ENCODE results near the gene HPSE2. TPM values are rescaled to one million over a fixed set of nuclear protein-coding genes. Genes with fewer than 3 reads are reported as not detected.

Gene HPSE2
- total RNA-seq, 1 experiment from 2014 or later, result 0.20 TPM

- no peak overlapping the region for H3K27ac Mint-ChIP-seq
- no peak overlapping the region for H3K14ac ChIP-seq (ENCODE audit: insufficient read depth, low read length)
These were observed 490.0 kb downstream of the HPSE2 start for GRCh38 chr10:98745645-98746044.

More at GRCh38 chr10:98745645-98746044, 490.0 kb downstream of the HPSE2 start:
- no peaks in the 10 kb centered on the region for H3K27me3 ChIP-seq (ENCODE audit: insufficient read depth, low read length)
- H4K91ac ChIP-seq (ENCODE audit: insufficient read length, low read depth, low read length), result no peak overlapping the region
- no peak overlapping the region for H3K4me3 Mint-ChIP-seq
- no peak overlapping the region for H4K5ac ChIP-seq (ENCODE audit: insufficient read length, low read depth, low read length)
- H3K79me1 ChIP-seq (ENCODE audit: insufficient read depth, low read depth, low read length, poor library complexity, severe bottlenecking), result no peaks in the 10 kb centered on the region
- H3K4me1 Mint-ChIP-seq, result no peaks in the 10 kb centered on the region
- no peak overlapping the region for H2BK120ac ChIP-seq (ENCODE audit: low read depth, low read length, poor library complexity, severe bottlenecking)
- H3K9ac ChIP-seq (ENCODE audit: extremely low read depth, insufficient read length, low read length), result no peak overlapping the region
- no peak overlapping the region for H4K8ac ChIP-seq (replicated peaks; ENCODE audit: insufficient read length, low read depth, low read length)
- no peak for DNase-seq
- H2AFZ ChIP-seq (ENCODE audit: low read length), result no peak overlapping the region
- no peaks in the 10 kb centered on the region for H3K79me2 ChIP-seq (ENCODE audit: insufficient read depth, low read length)
- no peak overlapping the region for H3K56ac ChIP-seq (ENCODE audit: insufficient read length, low read depth, low read length)
- no peak overlapping the region for H3K27ac ChIP-seq (ENCODE audit: insufficient read length, low read depth, low read length)
- no peak overlapping the region for H3K4me2 ChIP-seq (ENCODE audit: insufficient read depth, insufficient read length, low read length)
- no peak overlapping the region for H3K18ac ChIP-seq (ENCODE audit: insufficient read length, low read depth, low read length)
- no peaks in the 10 kb centered on the region for H3K27me3 Mint-ChIP-seq (ENCODE audit: low read depth)
- no CpG with 5 or more reads among the region's 2 CpGs for WGBS (ENCODE audit: extremely low coverage, insufficient read length, low lambda C conversion rate)
- no peak overlapping the region for H2AK5ac ChIP-seq (ENCODE audit: insufficient read length, low read length)
- H3K4ac ChIP-seq (ENCODE audit: low read depth, low read length), result no peak overlapping the region
- no peaks in the 10 kb centered on the region for H3K23me2 ChIP-seq (ENCODE audit: insufficient read length, low read depth, low read length, poor library complexity, severe bottlenecking)
- H3K4me1 ChIP-seq (ENCODE audit: insufficient read depth, low read length), result no peaks in the 10 kb centered on the region
- no peak overlapping the region for H2BK5ac ChIP-seq (ENCODE audit: insufficient read length, low read length)
- no peak overlapping the region for H3T11ph ChIP-seq (ENCODE audit: low read length)
- no peak overlapping the region for H2BK20ac ChIP-seq (ENCODE audit: low read depth, low read length, poor library complexity, severe bottlenecking)
- no peak overlapping the region for H3K23ac ChIP-seq (ENCODE audit: insufficient read length, low read depth, low read length)
- TF ChIP-seq, protein P1, sequence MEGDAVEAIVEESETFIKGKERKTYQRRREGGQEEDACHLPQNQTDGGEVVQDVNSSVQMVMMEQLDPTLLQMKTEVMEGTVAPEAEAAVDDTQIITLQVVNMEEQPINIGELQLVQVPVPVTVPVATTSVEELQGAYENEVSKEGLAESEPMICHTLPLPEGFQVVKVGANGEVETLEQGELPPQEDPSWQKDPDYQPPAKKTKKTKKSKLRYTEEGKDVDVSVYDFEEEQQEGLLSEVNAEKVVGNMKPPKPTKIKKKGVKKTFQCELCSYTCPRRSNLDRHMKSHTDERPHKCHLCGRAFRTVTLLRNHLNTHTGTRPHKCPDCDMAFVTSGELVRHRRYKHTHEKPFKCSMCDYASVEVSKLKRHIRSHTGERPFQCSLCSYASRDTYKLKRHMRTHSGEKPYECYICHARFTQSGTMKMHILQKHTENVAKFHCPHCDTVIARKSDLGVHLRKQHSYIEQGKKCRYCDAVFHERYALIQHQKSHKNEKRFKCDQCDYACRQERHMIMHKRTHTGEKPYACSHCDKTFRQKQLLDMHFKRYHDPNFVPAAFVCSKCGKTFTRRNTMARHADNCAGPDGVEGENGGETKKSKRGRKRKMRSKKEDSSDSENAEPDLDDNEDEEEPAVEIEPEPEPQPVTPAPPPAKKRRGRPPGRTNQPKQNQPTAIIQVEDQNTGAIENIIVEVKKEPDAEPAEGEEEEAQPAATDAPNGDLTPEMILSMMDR (conservative IDR thresholded peaks at IDR 0.05), result peak; percentile 49; the same call in 2 of the 3 replicates
- H3K9me3 Mint-ChIP-seq, result peaks cover 0 to 2% of the 10 kb centered on the region in 2 experiments; a peak in 2 of 5 replicates
- no peaks in the 10 kb centered on the region for H4K20me1 ChIP-seq (ENCODE audit: control insufficient read depth, insufficient read depth, insufficient read length)
- H3K36me3 Mint-ChIP-seq (ENCODE audit: insufficient read depth in 1 of 3, low read depth in 3 of 3), result no peaks in the 10 kb centered on the region; a peak in 1 of 7 replicates
- no peak overlapping the region for H2BK12ac ChIP-seq (ENCODE audit: insufficient read length, low read depth, low read length)
- H2BK15ac ChIP-seq (ENCODE audit: low read depth, low read length), result no peak overlapping the region
- H3K9me3 ChIP-seq (ENCODE audit: control insufficient read depth, low read depth, low read length), result no peaks in the 10 kb centered on the region
